DND-41 (cell line): ENCODE measurements around the gene BMPR1A.

Source experiments
- ATAC-seq: fragments of 200-7000 bp; cut with Tn5 transposase; 3 replicates; pipeline ENCODE4 v1.9.1; 2021; ENCODE audit warnings: low read depth; ENCODE audit not compliant: insufficient read depth
- DNase-seq: peaks from one replicate; pipeline ENCODE4 v3.0.0-alpha.2; 2020
- H2AFZ ChIP-seq: 2 replicates; pipeline ENCODE4 v1.6.0; 2012; ENCODE audit warnings: low read depth, low read length
- H3K27ac ChIP-seq: 2 replicates; pipeline ENCODE4 v1.5.1; 2012; ENCODE audit warnings: low read length, inconsistent platforms
- H3K27me3 ChIP-seq: fragments of 200-600 bp; sonication (generic); 2 replicates; pipeline ENCODE4 v1.6.0; 2012; ENCODE audit warnings: low read length, mild to moderate bottlenecking, inconsistent platforms; ENCODE audit not compliant: insufficient read depth, poor library complexity
- H3K36me3 ChIP-seq: 2 replicates; pipeline ENCODE4 v1.5.1; 2012; ENCODE audit warnings: low read length, inconsistent platforms; ENCODE audit not compliant: insufficient read depth
- H3K4me1 ChIP-seq: 2 replicates; pipeline ENCODE4 v1.5.1; 2012; ENCODE audit warnings: mild to moderate bottlenecking, low read length; ENCODE audit not compliant: insufficient read depth
- H3K4me2 ChIP-seq: 2 replicates; pipeline ENCODE4 v1.6.0; 2012; ENCODE audit warnings: mild to moderate bottlenecking, moderate library complexity, low read length, inconsistent platforms; ENCODE audit not compliant: insufficient read depth
- H3K4me3 ChIP-seq, 2 experiments: fragments of 200-600 bp in 1 of 2; shearing (Covaris generic) in 1 of 2; 2 replicates each; pipeline ENCODE4 v1.5.1; 2012 to 2016; ENCODE audit warnings: inconsistent platforms in 2 of 2, low read length in 2 of 2, mild to moderate bottlenecking in 2 of 2, low read depth in 1 of 2, moderate library complexity in 1 of 2
- H3K79me2 ChIP-seq: 2 replicates; pipeline ENCODE4 v1.6.0; 2012; ENCODE audit warnings: low read length, inconsistent platforms; ENCODE audit not compliant: insufficient read depth
- H3K9ac ChIP-seq: 2 replicates; pipeline ENCODE4 v1.6.0; 2012; ENCODE audit warnings: low read depth, mild to moderate bottlenecking, inconsistent platforms, low read length, moderate library complexity
- H3K9me3 ChIP-seq: 2 replicates; pipeline ENCODE4 v1.5.1; 2012; ENCODE audit warnings: low read length, moderate library complexity, mild to moderate bottlenecking, inconsistent platforms; ENCODE audit not compliant: insufficient read depth, severe bottlenecking
- H4K20me1 ChIP-seq: 2 replicates; pipeline ENCODE4 v1.6.0; 2012; ENCODE audit warnings: low read length; ENCODE audit not compliant: insufficient read depth
- EZH2 ChIP-seq: IDR thresholded peaks from 3 replicates; pipeline ENCODE4 v1.6.1; 2012; ENCODE audit warnings: borderline replicate concordance, low read depth, mild to moderate bottlenecking, moderate library complexity, low read length, inconsistent platforms; ENCODE audit not compliant: severe bottlenecking
- TF ChIP-seq, protein P1 (sequence below): IDR thresholded peaks from 2 replicates; pipeline ENCODE4 v1.5.1; 2012; ENCODE audit warnings: borderline replicate concordance, low read length, moderate library complexity, mild to moderate bottlenecking; ENCODE audit not compliant: poor library complexity, severe bottlenecking; ENCODE audit errors: extremely low read depth

BMPR1A gene

DNA sequence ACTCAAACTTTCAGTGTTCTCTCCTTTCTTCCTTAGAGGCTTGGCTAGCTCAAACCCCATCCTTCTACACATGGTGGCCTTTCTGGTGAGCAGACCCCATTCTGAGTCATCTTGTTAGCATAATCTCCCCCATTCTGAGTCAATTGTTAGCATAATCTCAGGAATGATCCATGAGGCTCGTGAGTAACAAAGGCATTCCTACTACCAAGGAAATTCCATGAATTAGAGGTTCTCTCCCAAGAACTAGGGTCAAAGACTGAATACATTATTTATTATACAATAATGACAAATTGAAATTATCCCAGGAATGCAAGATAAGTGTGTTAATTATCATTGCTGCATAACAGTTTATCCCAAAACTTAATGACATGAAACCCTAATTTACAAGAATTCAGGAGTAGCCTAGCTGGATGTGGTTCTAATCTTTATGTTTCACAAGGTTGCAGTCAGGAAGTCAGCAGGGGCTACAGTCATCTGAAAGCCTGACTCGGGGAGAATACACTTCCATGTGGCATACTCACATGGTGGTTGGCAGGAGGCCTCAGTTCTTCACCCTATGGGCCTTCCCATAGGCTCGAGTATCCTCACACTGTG lies 100.8 kb downstream of the BMPR1A start:
- H3K9ac ChIP-seq: no peak overlapping the region
- no peaks in the 10 kb centered on the region for H3K9me3 ChIP-seq
- H3K79me2 ChIP-seq: no peaks in the 10 kb centered on the region
- no peak for DNase-seq
- TF ChIP-seq, protein P1, sequence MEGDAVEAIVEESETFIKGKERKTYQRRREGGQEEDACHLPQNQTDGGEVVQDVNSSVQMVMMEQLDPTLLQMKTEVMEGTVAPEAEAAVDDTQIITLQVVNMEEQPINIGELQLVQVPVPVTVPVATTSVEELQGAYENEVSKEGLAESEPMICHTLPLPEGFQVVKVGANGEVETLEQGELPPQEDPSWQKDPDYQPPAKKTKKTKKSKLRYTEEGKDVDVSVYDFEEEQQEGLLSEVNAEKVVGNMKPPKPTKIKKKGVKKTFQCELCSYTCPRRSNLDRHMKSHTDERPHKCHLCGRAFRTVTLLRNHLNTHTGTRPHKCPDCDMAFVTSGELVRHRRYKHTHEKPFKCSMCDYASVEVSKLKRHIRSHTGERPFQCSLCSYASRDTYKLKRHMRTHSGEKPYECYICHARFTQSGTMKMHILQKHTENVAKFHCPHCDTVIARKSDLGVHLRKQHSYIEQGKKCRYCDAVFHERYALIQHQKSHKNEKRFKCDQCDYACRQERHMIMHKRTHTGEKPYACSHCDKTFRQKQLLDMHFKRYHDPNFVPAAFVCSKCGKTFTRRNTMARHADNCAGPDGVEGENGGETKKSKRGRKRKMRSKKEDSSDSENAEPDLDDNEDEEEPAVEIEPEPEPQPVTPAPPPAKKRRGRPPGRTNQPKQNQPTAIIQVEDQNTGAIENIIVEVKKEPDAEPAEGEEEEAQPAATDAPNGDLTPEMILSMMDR: no peak
- no peak for TF ChIP-seq EZH2
- no peak for ATAC-seq
- H4K20me1 ChIP-seq: no peaks in the 10 kb centered on the region
- no peak overlapping the region for H3K4me2 ChIP-seq
- no peaks in the 10 kb centered on the region for H3K4me1 ChIP-seq
- no peak overlapping the region for H3K27ac ChIP-seq
- no peaks in the 10 kb centered on the region for H3K27me3 ChIP-seq
- H3K4me3 ChIP-seq: no peak overlapping the region
- H3K36me3 ChIP-seq: no peaks in the 10 kb centered on the region
- H2AFZ ChIP-seq: no peak overlapping the region

DNA sequence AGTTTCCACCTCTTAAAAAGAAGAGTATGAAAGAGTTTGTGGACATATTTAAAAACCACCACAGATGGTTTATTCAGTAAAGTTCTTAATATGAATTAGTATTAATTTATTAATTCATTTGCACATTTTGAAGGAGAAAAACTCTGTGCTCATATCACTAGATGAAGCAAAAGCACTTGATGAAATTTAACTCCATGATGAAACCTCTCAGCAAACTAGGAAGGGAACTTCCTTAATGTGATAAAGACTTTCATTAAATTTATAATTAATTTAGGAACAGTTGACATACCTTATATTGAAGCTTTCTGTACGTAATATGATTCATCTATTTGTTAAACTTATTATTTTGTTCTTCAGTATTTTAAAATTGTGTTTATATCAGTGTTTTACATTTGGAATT lies 101.6 kb downstream of the BMPR1A start:
- Histone ChIP-seq H3K9ac (no peak overlapping the region), H3K36me3 (no peaks in the 10 kb centered on the region), H3K4me1 (no peaks in the 10 kb centered on the region), H3K4me3 (no peak overlapping the region), H3K27me3 (no peaks in the 10 kb centered on the region), H3K9me3 (no peaks in the 10 kb centered on the region), H3K4me2 (no peak overlapping the region), H4K20me1 (no peaks in the 10 kb centered on the region), H3K79me2 (no peaks in the 10 kb centered on the region), H2AFZ (no peak overlapping the region), H3K27ac (no peak overlapping the region)
- ATAC-seq (no peak), DNase-seq (no peak)
- TF ChIP-seq, protein P1: no peak
- TF ChIP-seq EZH2: no peak

DNA sequence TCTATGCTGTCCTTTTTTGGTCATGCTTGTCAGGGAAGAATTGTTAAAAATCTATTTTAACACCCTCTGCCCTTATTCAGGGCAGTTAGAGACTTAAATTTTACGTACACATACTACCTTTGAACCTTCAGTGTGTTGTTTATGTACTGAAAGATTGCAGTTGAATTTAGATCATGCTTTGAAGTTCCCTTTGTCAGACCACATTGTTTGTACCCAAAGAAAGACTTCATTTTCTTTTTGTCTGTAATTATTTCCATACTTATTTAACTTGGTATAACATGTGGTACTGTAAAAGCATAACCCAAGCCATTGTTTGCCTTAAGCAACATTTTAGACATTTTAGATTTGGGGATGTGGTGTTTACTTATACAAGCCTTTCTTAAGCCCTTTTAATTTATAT lies 104.9 kb downstream of the BMPR1A start:
- Histone ChIP-seq H3K4me2 (no peak overlapping the region), H2AFZ (no peak overlapping the region), H3K9me3 (no peaks in the 10 kb centered on the region), H3K9ac (no peak overlapping the region), H3K36me3 (no peaks in the 10 kb centered on the region), H3K27ac (no peak overlapping the region), H3K4me3 (no peak overlapping the region), H4K20me1 (no peaks in the 10 kb centered on the region), H3K79me2 (no peaks in the 10 kb centered on the region), H3K27me3 (no peaks in the 10 kb centered on the region), H3K4me1 (no peaks in the 10 kb centered on the region)
- ATAC-seq (no peak), DNase-seq (no peak)
- TF ChIP-seq, protein P1: no peak
- TF ChIP-seq EZH2: no peak
